NT2/D1 (cell line): ENCODE data around the gene S100A8.

ENCODE experiments used
- YY1 ChIP-seq: IDR thresholded peaks from 2 replicates; pipeline ENCODE4 v1.6.1; 2011; ENCODE audit not compliant: insufficient read length, insufficient read depth
- ZNF274 ChIP-seq: IDR thresholded peaks from 2 replicates; pipeline ENCODE4 v1.6.1; 2011; ENCODE audit warnings: mild to moderate bottlenecking, low read depth, low read length

GRCh38 chr1:153437236-153437635 lies 46.4 kb upstream of the S100A8 start:
- TF ChIP-seq ZNF274 (no peak), YY1 (no peak)
